ENCODE data around the gene CCDC33.

DNA sequence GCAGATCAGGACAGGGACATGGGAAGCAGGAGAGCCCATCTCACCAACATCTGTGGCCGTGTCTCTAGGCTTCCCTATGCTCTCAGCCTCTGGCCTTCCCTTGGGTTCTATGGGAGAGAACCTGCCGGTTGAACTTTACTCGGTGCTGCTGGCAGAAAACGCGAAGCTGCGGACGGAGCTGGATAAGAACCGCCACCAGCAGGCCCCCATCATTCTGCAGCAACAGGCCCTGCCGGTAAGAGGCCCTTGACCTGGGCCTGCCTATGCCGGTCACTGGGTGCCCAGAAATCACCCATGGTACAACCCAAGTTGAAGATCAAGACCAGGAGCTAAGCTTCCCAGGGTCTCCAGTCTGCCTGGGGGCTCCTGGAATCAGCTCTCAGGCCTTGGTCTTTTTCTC is 96.5 kb downstream of the CCDC33 start:
- TF ChIP-seq, protein P1, sequence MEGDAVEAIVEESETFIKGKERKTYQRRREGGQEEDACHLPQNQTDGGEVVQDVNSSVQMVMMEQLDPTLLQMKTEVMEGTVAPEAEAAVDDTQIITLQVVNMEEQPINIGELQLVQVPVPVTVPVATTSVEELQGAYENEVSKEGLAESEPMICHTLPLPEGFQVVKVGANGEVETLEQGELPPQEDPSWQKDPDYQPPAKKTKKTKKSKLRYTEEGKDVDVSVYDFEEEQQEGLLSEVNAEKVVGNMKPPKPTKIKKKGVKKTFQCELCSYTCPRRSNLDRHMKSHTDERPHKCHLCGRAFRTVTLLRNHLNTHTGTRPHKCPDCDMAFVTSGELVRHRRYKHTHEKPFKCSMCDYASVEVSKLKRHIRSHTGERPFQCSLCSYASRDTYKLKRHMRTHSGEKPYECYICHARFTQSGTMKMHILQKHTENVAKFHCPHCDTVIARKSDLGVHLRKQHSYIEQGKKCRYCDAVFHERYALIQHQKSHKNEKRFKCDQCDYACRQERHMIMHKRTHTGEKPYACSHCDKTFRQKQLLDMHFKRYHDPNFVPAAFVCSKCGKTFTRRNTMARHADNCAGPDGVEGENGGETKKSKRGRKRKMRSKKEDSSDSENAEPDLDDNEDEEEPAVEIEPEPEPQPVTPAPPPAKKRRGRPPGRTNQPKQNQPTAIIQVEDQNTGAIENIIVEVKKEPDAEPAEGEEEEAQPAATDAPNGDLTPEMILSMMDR (IDR thresholded peaks at IDR 0.05 in 8 of 11, conservative IDR thresholded peaks at IDR 0.05 in 3 of 11): no peak
- TF ChIP-seq POLR2AphosphoS5 (IDR thresholded peaks at IDR 0.05): no peak
- no peak for TF ChIP-seq POLR2A (IDR thresholded peaks at IDR 0.05)

Data from spleen (tissue), 7 donors.